Upper lobe of left lung (tissue), 4 donors: ENCODE results near the gene TRPC3.

Experiments used
- CTCF ChIP-seq, 6 experiments: fragments of 450-650 bp in 4 of 6; fragments of 200-600 bp in 2 of 6; sonication (generic) in 2 of 6; IDR thresholded peaks; one replicate each; pipeline ENCODE4 v1.5.1; 2016 to 2019; ENCODE audit warnings: antibody characterized with exemption in 6 of 6
- POLR2A ChIP-seq, 4 donors: fragments of 450-650 bp; IDR thresholded peaks; one replicate each; pipeline ENCODE4 v1.5.1; 2016 to 2017; ENCODE audit warnings: antibody characterized with exemption in 4 of 4, mild to moderate bottlenecking in 2 of 4
- POLR2AphosphoS5 ChIP-seq, 2 donors: sonication (generic); formaldehyde crosslinking; IDR thresholded peaks; one replicate each; pipeline ENCODE4 v1.5.1; 2017; ENCODE audit warnings: antibody characterized with exemption in 2 of 2

- peak; percentile 42 to 78 (median 60) for TF ChIP-seq CTCF (IDR thresholded peaks at IDR 0.05)
- TF ChIP-seq POLR2AphosphoS5 (IDR thresholded peaks at IDR 0.05), result no peak
- TF ChIP-seq POLR2A (IDR thresholded peaks at IDR 0.05), result no peak
Measured at GRCh38 chr4:121900132-121900983, 51.5 kb downstream of the TRPC3 start.
